Lower leg skin (tissue), 3 donors: ENCODE data around the gene FGF12.

Experiments
- POLR2A ChIP-seq, 2 donors: fragments of 450-650 bp; IDR thresholded peaks; one replicate each; pipeline ENCODE4 v1.6.1; 2016 to 2017; ENCODE audit warnings: antibody characterized with exemption in 2 of 2, mild to moderate bottlenecking in 1 of 2, moderate library complexity in 1 of 2
- TF ChIP-seq, protein P1 (sequence below), 3 donors: fragments of 450-650 bp; IDR thresholded peaks; one replicate each; pipeline ENCODE4 v1.5.1; 2016; ENCODE audit warnings: antibody characterized with exemption in 3 of 3, mild to moderate bottlenecking in 3 of 3, moderate library complexity in 2 of 3

GRCh38 chr3:192122832-192123594 lies 604.3 kb downstream of the FGF12 start:
- TF ChIP-seq POLR2A (IDR thresholded peaks at IDR 0.05), result no peak
- TF ChIP-seq, protein P1, sequence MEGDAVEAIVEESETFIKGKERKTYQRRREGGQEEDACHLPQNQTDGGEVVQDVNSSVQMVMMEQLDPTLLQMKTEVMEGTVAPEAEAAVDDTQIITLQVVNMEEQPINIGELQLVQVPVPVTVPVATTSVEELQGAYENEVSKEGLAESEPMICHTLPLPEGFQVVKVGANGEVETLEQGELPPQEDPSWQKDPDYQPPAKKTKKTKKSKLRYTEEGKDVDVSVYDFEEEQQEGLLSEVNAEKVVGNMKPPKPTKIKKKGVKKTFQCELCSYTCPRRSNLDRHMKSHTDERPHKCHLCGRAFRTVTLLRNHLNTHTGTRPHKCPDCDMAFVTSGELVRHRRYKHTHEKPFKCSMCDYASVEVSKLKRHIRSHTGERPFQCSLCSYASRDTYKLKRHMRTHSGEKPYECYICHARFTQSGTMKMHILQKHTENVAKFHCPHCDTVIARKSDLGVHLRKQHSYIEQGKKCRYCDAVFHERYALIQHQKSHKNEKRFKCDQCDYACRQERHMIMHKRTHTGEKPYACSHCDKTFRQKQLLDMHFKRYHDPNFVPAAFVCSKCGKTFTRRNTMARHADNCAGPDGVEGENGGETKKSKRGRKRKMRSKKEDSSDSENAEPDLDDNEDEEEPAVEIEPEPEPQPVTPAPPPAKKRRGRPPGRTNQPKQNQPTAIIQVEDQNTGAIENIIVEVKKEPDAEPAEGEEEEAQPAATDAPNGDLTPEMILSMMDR (IDR thresholded peaks at IDR 0.05), result no peak
